Activated effector memory CD4-positive, alpha-beta T cell treated with anti-CD3 and anti-CD28 coated beads, Interleukin-2, amount 50 U/mL, for 16 hours (primary cell): ENCODE results near the gene UQCRH.

Experiments
- DNase-seq: peaks from one replicate; pipeline ENCODE4 v3.0.0-alpha.2; 2020

UQCRH gene

DNA sequence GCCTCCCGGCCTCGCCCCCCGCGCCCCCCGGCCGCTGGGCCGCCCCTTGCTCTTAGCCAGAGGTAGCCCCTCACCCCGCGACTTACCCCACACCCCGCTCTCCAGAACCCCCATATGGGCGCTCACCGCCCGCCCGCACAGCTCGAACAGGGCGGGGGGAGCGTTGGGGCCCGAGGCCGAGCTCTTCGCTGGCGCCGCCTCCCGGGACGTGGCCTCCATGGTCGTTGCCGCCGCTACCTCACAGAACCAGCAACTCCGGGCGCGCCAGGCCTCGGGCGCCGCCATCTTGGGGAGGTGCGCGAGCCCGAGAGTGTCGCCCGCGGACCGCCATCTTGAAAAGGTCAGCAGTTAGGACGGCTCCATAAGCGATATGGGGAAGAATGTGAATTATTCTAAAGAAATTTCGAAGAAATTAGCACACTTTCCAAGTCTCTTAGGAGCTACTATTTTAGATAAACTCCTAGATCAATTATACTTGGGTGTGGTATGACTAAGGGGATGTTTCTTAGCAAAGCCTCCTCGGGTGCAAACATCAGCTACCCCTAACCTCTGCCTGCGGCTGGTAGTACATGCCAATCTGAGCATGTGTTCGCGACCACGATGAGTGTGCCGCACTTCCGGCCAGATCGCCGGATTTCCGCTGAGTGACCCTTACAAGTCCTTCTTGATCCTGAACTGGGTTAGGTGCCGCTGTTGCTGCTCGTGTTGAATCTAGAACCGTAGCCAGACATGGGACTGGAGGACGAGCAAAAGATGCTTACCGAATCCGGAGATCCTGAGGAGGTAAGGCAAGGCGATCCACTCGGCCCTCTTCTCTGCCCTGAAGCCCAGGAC is at the start of gene UQCRH, which contains the start of gene LRRC41:
UQCRH (plus strand) TSS at position 661 of the 834 bp plus-strand sequence; CDS start at position 730, 69 bp downstream.
LRRC41 (minus strand) TSS at position 579 of the 834 bp plus-strand sequence; CDS start at position 285, 294 bp downstream.
- DNase-seq, result peak; percentile 98

- DNase-seq, result no peak
Measured at GRCh38 chr1:46254668-46255067, 48.8 kb upstream of the UQCRH start.

GRCh38 chr1:46256523-46256922 is 47.0 kb upstream of the UQCRH start:
- no peak for DNase-seq

GRCh38 chr1:46262508-46262907 is 41.0 kb upstream of the UQCRH start:
- no peak for DNase-seq

GRCh38 chr1:46263146-46263545 is 40.4 kb upstream of the UQCRH start:
- DNase-seq, result no peak

DNA sequence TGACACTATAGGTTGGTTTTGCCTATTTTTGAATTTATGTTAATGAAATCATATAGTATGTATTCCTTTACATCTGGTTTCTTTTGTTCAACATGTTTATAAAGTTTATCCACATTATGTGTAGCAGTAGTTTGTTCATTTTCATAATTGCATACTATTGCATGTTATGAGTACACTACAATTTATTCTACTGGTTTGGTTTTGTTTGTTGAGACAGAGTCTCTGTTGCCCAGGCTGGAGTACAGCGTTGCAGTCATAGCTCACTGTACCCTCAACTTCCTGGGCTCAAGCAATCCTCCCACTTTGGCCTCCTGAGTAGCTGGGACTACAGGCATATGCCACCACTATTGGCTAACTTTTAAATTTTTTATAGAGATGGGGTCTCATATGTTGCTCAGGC is 34.9 kb upstream of the UQCRH start:
- no peak for DNase-seq

DNA sequence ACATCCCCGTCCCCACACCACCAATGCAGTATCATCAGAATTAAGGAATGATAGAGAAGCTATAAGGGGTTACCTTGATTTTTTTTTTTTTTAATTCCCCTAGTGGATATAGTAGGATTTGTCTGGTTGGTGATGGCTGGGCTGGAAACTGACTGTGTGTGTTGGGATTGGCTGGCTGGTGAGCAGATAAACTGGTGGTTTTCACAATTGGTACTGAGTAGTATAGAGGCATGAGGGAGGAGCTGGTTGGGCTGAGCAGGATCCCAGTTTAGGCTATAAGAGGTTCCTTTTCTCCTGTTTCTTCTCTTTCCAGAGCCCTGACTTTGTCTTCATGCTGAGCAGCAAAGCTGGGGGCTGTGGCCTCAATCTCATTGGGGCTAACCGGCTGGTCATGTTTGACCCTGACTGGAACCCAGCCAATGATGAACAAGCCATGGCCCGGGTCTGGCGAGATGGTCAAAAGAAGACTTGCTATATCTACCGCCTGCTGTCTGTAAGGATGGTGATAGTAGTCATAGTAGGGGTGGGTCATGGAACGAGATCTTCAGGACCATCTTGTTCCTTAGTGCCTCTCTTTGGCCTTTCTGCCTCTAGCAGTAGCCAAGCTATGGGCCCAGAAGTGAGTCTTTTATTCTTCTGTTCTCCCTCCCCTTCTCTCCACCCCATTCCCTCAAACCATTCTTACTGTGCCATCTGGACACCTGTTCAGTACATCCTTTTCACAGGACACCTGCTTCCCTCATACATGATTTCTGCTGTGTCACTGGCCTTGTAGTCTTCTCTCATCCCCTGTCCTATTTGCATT is 29.1 kb upstream of the UQCRH start:
- DNase-seq, result no peak

DNA sequence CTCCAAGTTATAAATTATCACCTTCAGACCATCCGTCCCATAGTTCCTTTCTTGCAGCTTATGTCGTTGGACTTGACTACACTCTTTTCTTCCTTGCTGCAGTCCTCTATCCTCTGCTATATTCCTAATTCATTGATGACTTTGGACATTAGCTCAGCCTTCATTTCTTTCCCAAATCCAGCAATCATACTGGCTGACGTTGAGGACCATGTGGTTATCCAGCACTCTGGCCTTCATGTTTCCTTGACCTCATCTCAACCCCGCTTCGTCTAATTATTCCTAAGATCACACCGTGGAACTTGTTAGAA is 28.5 kb upstream of the UQCRH start:
- no peak for DNase-seq

DNA sequence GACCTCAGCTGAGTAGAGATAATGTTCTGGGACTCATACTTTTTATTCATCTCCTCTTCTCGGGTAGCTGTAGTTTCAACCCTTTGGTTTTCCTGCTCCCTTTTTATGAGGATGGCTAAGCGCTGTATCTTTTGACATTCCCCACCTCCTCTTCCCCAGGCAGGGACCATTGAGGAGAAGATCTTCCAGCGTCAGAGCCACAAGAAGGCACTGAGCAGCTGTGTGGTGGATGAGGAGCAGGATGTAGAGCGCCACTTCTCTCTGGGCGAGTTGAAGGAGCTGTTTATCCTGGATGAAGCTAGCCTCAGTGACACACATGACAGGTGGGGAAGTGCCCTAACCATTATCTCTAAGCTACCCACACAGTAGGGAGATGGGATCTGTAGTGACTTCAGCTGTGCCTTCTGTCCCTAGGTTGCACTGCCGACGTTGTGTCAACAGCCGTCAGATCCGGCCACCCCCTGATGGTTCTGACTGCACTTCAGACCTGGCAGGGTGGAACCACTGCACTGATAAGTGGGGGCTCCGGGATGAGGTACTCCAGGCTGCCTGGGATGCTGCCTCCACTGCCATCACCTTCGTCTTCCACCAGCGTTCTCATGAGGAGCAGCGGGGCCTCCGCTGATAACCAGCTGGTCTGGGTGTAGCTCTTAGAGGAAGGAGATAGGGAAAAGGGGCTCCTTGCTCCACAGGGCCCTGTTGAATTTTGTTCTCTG is 25.7 kb upstream of the UQCRH start:
- no peak for DNase-seq

- no peak for DNase-seq
Measured at GRCh38 chr1:46278807-46279206, 24.7 kb upstream of the UQCRH start.

DNA sequence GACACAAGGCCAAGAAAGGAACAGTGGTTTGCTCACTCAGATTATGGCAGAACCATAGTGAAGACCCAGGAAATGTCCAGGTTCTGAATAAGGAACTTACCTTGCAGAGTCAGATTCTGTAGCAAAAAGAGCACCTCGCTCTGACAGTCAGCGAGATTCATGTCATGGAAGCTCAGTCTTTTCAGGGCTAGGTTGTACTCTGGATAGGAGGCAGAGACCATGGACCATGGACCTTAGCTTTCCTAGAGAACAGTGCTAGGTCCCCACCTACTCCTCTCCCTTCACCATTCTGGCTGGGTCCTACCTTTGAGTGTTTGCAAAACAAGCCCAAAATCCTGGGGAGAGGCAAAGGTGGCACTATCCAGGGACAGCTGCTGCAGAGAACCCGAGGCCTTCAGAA is 23.4 kb upstream of the UQCRH start:
- DNase-seq, result no peak

- no peak for DNase-seq
Measured at GRCh38 chr1:46281021-46281420, 22.5 kb upstream of the UQCRH start.

GRCh38 chr1:46284058-46284457 is 19.4 kb upstream of the UQCRH start:
- DNase-seq, result no peak

DNA sequence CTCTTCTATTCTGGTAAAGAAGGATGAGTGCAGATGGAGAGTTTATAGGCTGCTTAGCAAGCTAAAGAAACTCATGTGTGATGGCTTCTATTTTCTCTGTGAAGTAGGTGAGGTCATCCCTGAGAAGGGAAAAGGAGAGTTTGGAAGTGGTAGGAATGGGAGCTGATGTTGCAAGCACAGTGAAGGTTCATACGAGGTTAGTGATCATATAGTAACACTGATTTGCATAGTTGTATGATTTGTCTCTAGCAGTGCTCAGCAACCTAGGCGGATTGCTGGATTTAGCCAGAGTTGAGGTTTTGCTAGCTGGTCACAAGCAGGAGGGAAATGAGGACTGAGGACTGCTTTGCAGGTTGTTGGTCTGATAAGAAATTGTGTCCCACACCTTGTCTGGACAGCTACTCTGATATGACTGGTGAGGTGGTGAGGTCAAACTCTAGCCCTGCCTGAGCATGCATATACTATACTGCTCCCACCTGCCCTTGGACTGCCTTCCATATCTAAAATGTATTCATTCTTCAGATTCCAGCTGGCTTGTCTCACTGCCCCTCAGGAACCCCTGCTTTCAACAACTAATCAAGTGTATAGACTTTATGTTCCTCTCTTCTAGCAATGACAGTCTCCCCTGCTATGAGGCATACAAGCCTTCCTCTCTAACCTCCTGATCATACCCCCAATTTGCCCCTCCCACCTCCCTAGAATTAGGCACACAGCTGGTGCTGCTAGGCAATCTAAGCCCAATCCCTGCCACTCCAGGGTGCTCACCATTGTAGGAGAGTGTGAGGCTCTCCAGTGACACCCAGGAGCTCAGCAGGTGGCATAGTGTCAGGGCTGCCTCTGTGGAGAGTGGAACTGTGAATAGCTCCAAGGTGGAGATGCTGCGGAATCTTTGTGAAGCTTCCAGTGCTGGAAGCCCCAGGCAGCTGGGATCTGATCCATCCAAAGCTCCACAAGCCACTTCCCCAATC is 18.6 kb upstream of the UQCRH start:
- DNase-seq, result no peak

GRCh38 chr1:46285730-46286477 is 17.6 kb upstream of the UQCRH start:
- no peak for DNase-seq

GRCh38 chr1:46288485-46289133 is 14.9 kb upstream of the UQCRH start:
- DNase-seq, result no peak

DNA sequence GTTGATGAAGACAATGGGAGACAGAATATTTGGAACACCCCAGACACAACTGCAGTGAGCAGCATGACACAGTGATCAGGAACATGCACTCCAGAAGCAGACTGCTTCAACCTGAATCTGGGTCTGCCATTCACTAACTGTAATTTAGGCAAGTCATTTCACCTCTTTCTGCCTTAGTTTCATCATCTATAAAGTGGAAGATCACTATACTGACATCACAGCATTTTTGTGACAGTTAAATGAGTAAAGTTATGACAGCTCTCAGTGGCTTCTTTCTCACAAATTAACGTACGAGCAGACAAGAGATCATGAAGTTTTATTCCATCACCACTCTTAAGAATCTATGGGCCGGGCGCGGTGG is 14.4 kb upstream of the UQCRH start:
- no peak for DNase-seq

DNA sequence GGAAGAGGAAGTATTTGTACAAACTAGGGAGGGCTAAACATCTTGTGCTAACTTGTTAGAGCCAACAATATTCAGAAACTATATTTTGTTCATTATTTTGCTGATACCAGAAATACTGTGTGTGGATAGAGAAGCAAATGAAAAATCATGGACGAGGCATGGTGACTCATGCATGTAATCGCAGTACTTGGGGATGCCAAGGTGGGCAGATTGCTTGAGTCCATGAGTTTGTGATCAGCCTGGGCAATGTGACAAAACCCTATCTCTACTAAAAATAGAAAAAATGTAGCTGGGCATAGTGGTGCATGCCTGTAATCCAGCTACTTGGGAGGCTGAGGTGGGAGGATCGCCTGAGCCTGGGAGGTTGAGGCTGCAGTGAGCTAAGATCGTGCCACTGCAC is 13.5 kb upstream of the UQCRH start:
- no peak for DNase-seq

GRCh38 chr1:46295306-46295705 is 8.2 kb upstream of the UQCRH start:
- no peak for DNase-seq

DNA sequence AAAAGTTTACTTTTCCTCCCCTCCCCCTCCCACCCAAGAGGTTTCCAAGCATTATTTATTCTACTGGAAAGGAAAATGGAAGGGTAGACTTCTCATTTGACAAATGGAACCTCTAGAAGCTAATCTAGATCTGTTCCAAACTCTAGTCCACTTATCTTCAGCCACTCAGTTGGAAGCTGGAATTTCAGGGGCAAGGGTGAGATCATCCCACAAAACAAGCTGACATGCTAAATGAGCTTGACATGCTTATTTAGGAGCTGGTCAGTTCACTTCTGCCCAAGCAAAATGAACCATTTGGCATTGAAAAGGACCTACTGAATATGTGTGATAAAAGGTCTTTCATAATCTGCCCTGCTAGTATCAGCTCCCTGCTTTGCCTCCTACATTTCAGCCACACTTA is 5.1 kb upstream of the UQCRH start:
- DNase-seq, result no peak
